GM12878 (cell line): ENCODE measurements around the gene PTPRM. TPM values are rescaled to one million over a fixed set of nuclear protein-coding genes. Genes with fewer than 3 reads are reported as not detected.

Experiments used
- ATAC-seq: fragments of 200-7000 bp; cut with Tn5 transposase; 3 replicates; pipeline ENCODE4 v1.9.1; 2020; ENCODE audit warnings: mild to moderate bottlenecking, moderate library complexity
- BruUV-seq: library from RNA; stranded (reverse); fragments of 400-500 nt; replicated peaks from 2 replicates; lab custom pipeline; 2021; lab: Mats Ljungman, UMichigan
- CTCF ChIA-PET: fragments of 300-600 bp; sonication (Branson Sonifier 250); formaldehyde crosslinking; extraction: SDS; loops from one replicate; lab custom pipeline; 2021; ENCODE audit warnings: inconsistent platforms; lab: Yijun Ruan, JAX
- POLR2A ChIA-PET: fragments of 350-600 bp; formaldehyde crosslinking; extraction: SDS; loops from one replicate; lab custom pipeline; 2021; ENCODE audit warnings: inconsistent platforms; lab: Charles Lee
- RAD21 ChIA-PET: fragments of 300-600 bp; sonication (Branson Sonifier 250); formaldehyde crosslinking; loops from one replicate; lab custom pipeline; 2023; ENCODE audit warnings: antibody characterized with exemption; ENCODE audit not compliant: unreplicated experiment; lab: Charles Lee
- SMC1A ChIA-PET: fragments of 300-600 bp; sonication (Branson Sonifier 250); formaldehyde crosslinking; loops from one replicate; lab custom pipeline; 2023; ENCODE audit not compliant: unreplicated experiment, uncharacterized antibody; lab: Charles Lee
- DNase-seq: peaks from one replicate; pipeline ENCODE4 v3.0.0-alpha.2; 2011; ENCODE audit warnings: low read depth, low spot score
- FAIRE-seq: peaks from 3 replicates; lab custom pipeline; 2011; peaks lifted over from hg19 to GRCh38; lab: Jason Lieb, UNC
- H2AFZ ChIP-seq: 2 replicates; pipeline ENCODE4 v1.6.0; 2011; ENCODE audit warnings: low read depth, low read length, control low read depth; ENCODE audit not compliant: control insufficient read depth
- H3K27ac ChIP-seq: 2 replicates; pipeline ENCODE4 v1.5.1; 2011; ENCODE audit warnings: control low read depth; ENCODE audit not compliant: control insufficient read depth, insufficient read depth
- H3K27me3 ChIP-seq, 2 experiments: replicated peaks in 1 of 2; 2 replicates each; pipeline versions ENCODE4 v1.6.0 to v1.6.1; 2011; ENCODE audit warnings: low read length in 1 of 2; ENCODE audit not compliant: control insufficient read depth in 2 of 2, insufficient read depth in 2 of 2
- H3K36me3 ChIP-seq, 2 experiments: 2 replicates each; pipeline ENCODE4 v1.5.1; 2011; ENCODE audit warnings: low read length in 1 of 2; ENCODE audit not compliant: control insufficient read depth in 2 of 2, insufficient read depth in 2 of 2
- H3K4me1 ChIP-seq: 2 replicates; pipeline ENCODE4 v1.6.1; 2011; ENCODE audit warnings: mild to moderate bottlenecking, low read length, moderate library complexity, mixed read lengths; ENCODE audit not compliant: control insufficient read depth, insufficient read depth
- H3K4me2 ChIP-seq: 2 replicates; pipeline ENCODE4 v1.6.0; 2011; ENCODE audit warnings: control low read depth; ENCODE audit not compliant: control insufficient read depth, insufficient read depth
- H3K4me3 ChIP-seq: fragments of 200-600 bp; sonication (generic); 2 replicates; pipeline ENCODE4 v1.5.1; 2016
- H3K79me2 ChIP-seq: 2 replicates; pipeline ENCODE4 v1.6.0; 2011; ENCODE audit warnings: low read length; ENCODE audit not compliant: control insufficient read depth, insufficient read depth
- H3K9ac ChIP-seq: 2 replicates; pipeline ENCODE4 v1.8.0; 2011; ENCODE audit warnings: low read length, control low read depth, mixed read lengths; ENCODE audit not compliant: control insufficient read depth, insufficient read depth
- H3K9me3 ChIP-seq: replicated peaks from 3 replicates; pipeline ENCODE4 v1.5.1; 2011; ENCODE audit warnings: mild to moderate bottlenecking, low read length; ENCODE audit not compliant: control insufficient read depth, insufficient read depth
- H4K20me1 ChIP-seq: 2 replicates; pipeline ENCODE4 v1.6.0; 2011; ENCODE audit not compliant: control insufficient read depth, insufficient read depth
- ASH2L ChIP-seq: fragments of 300-600, 200-600 bp; sonication (generic); IDR thresholded peaks from 2 replicates; pipeline ENCODE4 v1.6.1; 2017; ENCODE audit warnings: low read depth, mild to moderate bottlenecking, borderline replicate concordance
- BACH1 ChIP-seq: fragments of 450-650 bp; IDR thresholded peaks from 2 replicates; pipeline ENCODE4 v1.6.1; 2017; ENCODE audit warnings: mild to moderate bottlenecking, borderline replicate concordance
- BMI1 ChIP-seq: fragments of 450-650 bp; IDR thresholded peaks from 2 replicates; pipeline ENCODE4 v1.6.1; 2016; ENCODE audit warnings: mild to moderate bottlenecking, moderate library complexity, borderline replicate concordance
- CEBPB ChIP-seq, 2 experiments: fragments of 150-350 bp in 1 of 2; IDR thresholded peaks; 2 replicates each; pipeline ENCODE4 v1.6.1; 2012 to 2014; ENCODE audit warnings: low read depth in 2 of 2, low read length in 2 of 2, borderline replicate concordance in 1 of 2, inconsistent platforms in 1 of 2
- HDAC6 ChIP-seq: fragments of 200-600 bp; sonication (generic); IDR thresholded peaks from one replicate; pipeline ENCODE4 v1.8.0; 2017; ENCODE audit warnings: antibody characterized with exemption; ENCODE audit not compliant: unreplicated experiment
- MTA2 ChIP-seq: fragments of 450-650 bp; IDR thresholded peaks from 2 replicates; pipeline ENCODE4 v1.6.1; 2016; ENCODE audit warnings: low read depth, mild to moderate bottlenecking, moderate library complexity
- NFYA ChIP-seq: IDR thresholded peaks from 2 replicates; pipeline ENCODE4 v1.6.1; 2011; ENCODE audit warnings: low read depth, mild to moderate bottlenecking, low read length, improper control_type of control experiment, borderline replicate concordance
- PAX5 ChIP-seq: IDR thresholded peaks from 2 replicates; pipeline ENCODE4 v1.6.1; 2011; ENCODE audit warnings: low read depth, low read length, borderline replicate concordance
- POLR2A ChIP-seq: IDR thresholded peaks from 2 replicates; pipeline ENCODE4 v1.6.1; 2011; ENCODE audit warnings: low read depth, mild to moderate bottlenecking, low read length
- SIN3A ChIP-seq: IDR thresholded peaks from 2 replicates; pipeline ENCODE4 v1.6.1; 2012; ENCODE audit warnings: low read depth, low read length, improper control_type of control experiment
- SUPT20H ChIP-seq: IDR thresholded peaks from 2 replicates; pipeline ENCODE4 v1.6.1; 2011; ENCODE audit warnings: low read depth, mild to moderate bottlenecking, low read length, moderate library complexity, borderline replicate concordance; ENCODE audit not compliant: control insufficient read depth
- SUZ12 ChIP-seq: fragments of 200-600 bp; sonication (generic); IDR thresholded peaks from one replicate; pipeline ENCODE4 v1.6.1; 2018; ENCODE audit warnings: antibody characterized with exemption, mild to moderate bottlenecking; ENCODE audit not compliant: unreplicated experiment
- YBX1 ChIP-seq: fragments of 450-650 bp; IDR thresholded peaks from 2 replicates; pipeline ENCODE4 v1.6.1; 2016; ENCODE audit warnings: antibody characterized with exemption
- YY1 ChIP-seq: IDR thresholded peaks from 2 replicates; pipeline ENCODE4 v1.6.1; 2011; ENCODE audit warnings: low read depth, mild to moderate bottlenecking, low read length
- ZNF24 ChIP-seq: fragments of 450-650 bp; IDR thresholded peaks from 2 replicates; pipeline ENCODE4 v1.6.1; 2017; ENCODE audit warnings: antibody characterized with exemption, mild to moderate bottlenecking
- ZNF384 ChIP-seq: IDR thresholded peaks from 2 replicates; pipeline ENCODE4 v1.6.1; 2012; ENCODE audit warnings: low read depth, mild to moderate bottlenecking, low read length, improper control_type of control experiment, borderline replicate concordance
- ZZZ3 ChIP-seq: IDR thresholded peaks from 2 replicates; pipeline ENCODE4 v1.6.1; 2011; ENCODE audit warnings: low read depth; ENCODE audit not compliant: control insufficient read depth, insufficient read length
- WGBS: methylation state at CpG from one replicate; pipeline ENCODE4 v1.1.6; 2016; ENCODE audit warnings: low lambda C conversion rate; ENCODE audit not compliant: insufficient replicate concordance, insufficient coverage; ENCODE audit errors: missing lambda C conversion rate; 5-methylcytosine and 5-hydroxymethylcytosine counted together
- in situ Hi-C: fragments of 300-500 bp; cut with MboI; formaldehyde crosslinking; loops from 9 replicates; pipeline ENCODE4 v1.14.3; 2018; ENCODE audit warnings: mixed read lengths
- intact Hi-C: fragments of 100-400 bp; cut with micrococcal nuclease; formaldehyde crosslinking; loops from one replicate; pipeline ENCODE4 v1.14.2; 2022; ENCODE audit not compliant: unreplicated experiment
- polyA plus RNA-seq, 11 experiments: library from polyadenylated mRNA; depleted of rRNA in 4 of 11; unstranded in 6 of 11; stranded (reverse) in 5 of 11; fragments of >200 nt; fragmentation: Nextera tagmentation in 4 of 11; fragmentation: Illumina TruSeq in 1 of 11; extraction: Ambion mirVana in 4 of 11; extraction: Trizol in 1 of 11; gene quantifications; 1 replicate in 1 of 11; 2 replicates in 10 of 11; pipeline versions ENCODE4 v1.2.1 to v1.2.3, GENCODE V29; 2011 to 2016; ENCODE audit warnings: inconsistent platforms in 2 of 11, missing spikeins in 2 of 11, low read depth in 1 of 11
- total RNA-seq, 4 experiments: library from RNA; depleted of rRNA in 3 of 4; stranded (reverse); fragments of >200 nt in 3 of 4; fragmentation: Illumina TruSeq in 1 of 4; extraction: Trizol in 1 of 4; gene quantifications; 2 replicates each; pipeline versions ENCODE4 v1.2.1 to v1.2.3, GENCODE V29; 2013 to 2021
- TF ChIP-seq, protein P1 (sequence below): IDR thresholded peaks from 2 replicates; pipeline ENCODE4 v1.6.1; 2011; ENCODE audit warnings: mild to moderate bottlenecking, low read depth, low read length, moderate library complexity; ENCODE audit not compliant: insufficient replicate concordance
- TF ChIP-seq, protein P2 (sequence below): fragments of 450-650 bp; IDR thresholded peaks from 2 replicates; pipeline ENCODE4 v1.6.1; 2017; ENCODE audit warnings: antibody characterized with exemption, mild to moderate bottlenecking, moderate library complexity

PTPRM gene
- total and polyA plus RNA-seq, 10 of the 15 experiments (the other 5 are each of a cell fraction or from before 2014, with no cell fraction given), result 0.07 to 22.6 (median 0.60) TPM

GRCh38 chr18:8366070-8366469, 799.0 kb downstream of the PTPRM start (continued):
- TF ChIP-seq, protein P1, sequence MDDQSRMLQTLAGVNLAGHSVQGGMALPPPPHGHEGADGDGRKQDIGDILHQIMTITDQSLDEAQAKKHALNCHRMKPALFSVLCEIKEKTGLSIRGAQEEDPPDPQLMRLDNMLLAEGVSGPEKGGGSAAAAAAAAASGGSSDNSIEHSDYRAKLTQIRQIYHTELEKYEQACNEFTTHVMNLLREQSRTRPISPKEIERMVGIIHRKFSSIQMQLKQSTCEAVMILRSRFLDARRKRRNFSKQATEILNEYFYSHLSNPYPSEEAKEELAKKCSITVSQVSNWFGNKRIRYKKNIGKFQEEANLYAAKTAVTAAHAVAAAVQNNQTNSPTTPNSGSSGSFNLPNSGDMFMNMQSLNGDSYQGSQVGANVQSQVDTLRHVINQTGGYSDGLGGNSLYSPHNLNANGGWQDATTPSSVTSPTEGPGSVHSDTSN, result no peak
- no peak for TF ChIP-seq YBX1
- no peak for TF ChIP-seq YY1
- no peak for TF ChIP-seq SIN3A
- TF ChIP-seq SUPT20H, result no peak

GRCh38 chr18:8366656-8367055, 799.5 kb downstream of the PTPRM start:
- no TSS peak for BruUV-seq
- in situ Hi-C loops, result no loop called here
- ChIA-PET SMC1A (no interaction called here), POLR2A (no interaction called here), CTCF (no interaction called here), RAD21 (no interaction called here)
- H3K9me3 ChIP-seq, result no peaks in the 10 kb centered on the region
- H4K20me1 ChIP-seq, result no peaks in the 10 kb centered on the region
- H3K4me2 ChIP-seq, result no peak overlapping the region
- H3K36me3 ChIP-seq, result no peaks in the 10 kb centered on the region
- FAIRE-seq (no peak), DNase-seq (no peak), ATAC-seq (no peak)
- intact Hi-C loops, result no loop called here
- H3K27ac ChIP-seq, result no peak overlapping the region
- H3K4me1 ChIP-seq, result no peaks in the 10 kb centered on the region
- WGBS, result 51% methylated on average over 14 of the region's 16 CpGs
- no peak overlapping the region for H3K4me3 ChIP-seq
- H3K9ac ChIP-seq, result no peak overlapping the region
- no peaks in the 10 kb centered on the region for H3K79me2 ChIP-seq
- H2AFZ ChIP-seq, result no peak overlapping the region
- peaks cover 0 to 4% of the 10 kb centered on the region in 2 experiments for H3K27me3 ChIP-seq
- TF ChIP-seq ZNF384 (no peak), ZZZ3 (no peak), BACH1 (no peak), ZNF24 (no peak), BMI1 (no peak), CEBPB (IDR thresholded peaks at IDR 0.05; ENCODE audit: borderline replicate concordance in 1 of 2, low read depth in 2 of 2, low read length in 2 of 2) (no peak), POLR2A (no peak), PAX5 (no peak), SUZ12 (no peak), NFYA (no peak), HDAC6 (no peak), MTA2 (no peak), ASH2L (no peak)
- TF ChIP-seq, protein P2, sequence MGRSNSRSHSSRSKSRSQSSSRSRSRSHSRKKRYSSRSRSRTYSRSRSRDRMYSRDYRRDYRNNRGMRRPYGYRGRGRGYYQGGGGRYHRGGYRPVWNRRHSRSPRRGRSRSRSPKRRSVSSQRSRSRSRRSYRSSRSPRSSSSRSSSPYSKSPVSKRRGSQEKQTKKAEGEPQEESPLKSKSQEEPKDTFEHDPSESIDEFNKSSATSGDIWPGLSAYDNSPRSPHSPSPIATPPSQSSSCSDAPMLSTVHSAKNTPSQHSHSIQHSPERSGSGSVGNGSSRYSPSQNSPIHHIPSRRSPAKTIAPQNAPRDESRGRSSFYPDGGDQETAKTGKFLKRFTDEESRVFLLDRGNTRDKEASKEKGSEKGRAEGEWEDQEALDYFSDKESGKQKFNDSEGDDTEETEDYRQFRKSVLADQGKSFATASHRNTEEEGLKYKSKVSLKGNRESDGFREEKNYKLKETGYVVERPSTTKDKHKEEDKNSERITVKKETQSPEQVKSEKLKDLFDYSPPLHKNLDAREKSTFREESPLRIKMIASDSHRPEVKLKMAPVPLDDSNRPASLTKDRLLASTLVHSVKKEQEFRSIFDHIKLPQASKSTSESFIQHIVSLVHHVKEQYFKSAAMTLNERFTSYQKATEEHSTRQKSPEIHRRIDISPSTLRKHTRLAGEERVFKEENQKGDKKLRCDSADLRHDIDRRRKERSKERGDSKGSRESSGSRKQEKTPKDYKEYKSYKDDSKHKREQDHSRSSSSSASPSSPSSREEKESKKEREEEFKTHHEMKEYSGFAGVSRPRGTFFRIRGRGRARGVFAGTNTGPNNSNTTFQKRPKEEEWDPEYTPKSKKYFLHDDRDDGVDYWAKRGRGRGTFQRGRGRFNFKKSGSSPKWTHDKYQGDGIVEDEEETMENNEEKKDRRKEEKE, result no peak
- TF ChIP-seq, protein P1, result no peak
